ENCODE measurements around the gene ADAMTS1.

DNA sequence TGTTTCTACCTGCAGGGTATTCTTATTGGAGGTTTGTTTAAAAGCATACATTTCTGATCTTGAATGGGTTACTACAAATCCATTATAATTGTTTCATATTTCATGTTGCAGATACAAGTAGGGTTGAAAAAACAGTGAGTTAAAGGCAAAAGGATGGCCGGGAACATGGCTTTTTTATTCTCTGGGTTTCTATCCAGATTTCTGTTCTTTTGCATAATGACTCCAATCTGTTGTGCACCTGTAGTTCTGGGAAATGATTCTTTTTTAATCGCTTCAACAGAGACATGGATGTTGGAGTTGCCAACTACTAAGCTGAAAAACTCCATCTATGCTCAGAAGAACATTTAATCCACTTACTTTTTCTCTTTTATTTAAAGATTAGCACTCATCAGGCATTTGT, 2.7 kb upstream of the ADAMTS1 start:
- TF ChIP-seq, protein P1, sequence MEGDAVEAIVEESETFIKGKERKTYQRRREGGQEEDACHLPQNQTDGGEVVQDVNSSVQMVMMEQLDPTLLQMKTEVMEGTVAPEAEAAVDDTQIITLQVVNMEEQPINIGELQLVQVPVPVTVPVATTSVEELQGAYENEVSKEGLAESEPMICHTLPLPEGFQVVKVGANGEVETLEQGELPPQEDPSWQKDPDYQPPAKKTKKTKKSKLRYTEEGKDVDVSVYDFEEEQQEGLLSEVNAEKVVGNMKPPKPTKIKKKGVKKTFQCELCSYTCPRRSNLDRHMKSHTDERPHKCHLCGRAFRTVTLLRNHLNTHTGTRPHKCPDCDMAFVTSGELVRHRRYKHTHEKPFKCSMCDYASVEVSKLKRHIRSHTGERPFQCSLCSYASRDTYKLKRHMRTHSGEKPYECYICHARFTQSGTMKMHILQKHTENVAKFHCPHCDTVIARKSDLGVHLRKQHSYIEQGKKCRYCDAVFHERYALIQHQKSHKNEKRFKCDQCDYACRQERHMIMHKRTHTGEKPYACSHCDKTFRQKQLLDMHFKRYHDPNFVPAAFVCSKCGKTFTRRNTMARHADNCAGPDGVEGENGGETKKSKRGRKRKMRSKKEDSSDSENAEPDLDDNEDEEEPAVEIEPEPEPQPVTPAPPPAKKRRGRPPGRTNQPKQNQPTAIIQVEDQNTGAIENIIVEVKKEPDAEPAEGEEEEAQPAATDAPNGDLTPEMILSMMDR (IDR thresholded peaks at IDR 0.05; ENCODE audit: insufficient read depth, low read length, poor library complexity, severe bottlenecking) = no peak
- TF ChIP-seq EZH2phosphoT487 (conservative IDR thresholded peaks at IDR 0.05; ENCODE audit: low read length) = no peak

All from SU-DHL-6 (cell line).